GM23248 (cell line): ENCODE data around the gene C14orf132.

Experiments
- EZH2 ChIP-seq: fragments of 200-600 bp; sonication (generic); IDR thresholded peaks from 2 replicates; pipeline ENCODE4 v1.6.1; 2018; ENCODE audit warnings: antibody characterized with exemption, mild to moderate bottlenecking; ENCODE audit not compliant: insufficient read depth, poor library complexity, severe bottlenecking
- EZH2phosphoT487 ChIP-seq: fragments of 200-600 bp; sonication (generic); IDR thresholded peaks from 2 replicates; pipeline ENCODE4 v1.6.1; 2018; ENCODE audit warnings: antibody characterized with exemption, moderate library complexity, mild to moderate bottlenecking, low read depth; ENCODE audit not compliant: insufficient read depth

- TF ChIP-seq EZH2 (no peak), EZH2phosphoT487 (no peak)
Observed at GRCh38 chr14:96103075-96103474, 63.9 kb downstream of the C14orf132 start.
